A549 (cell line): Measurements from ENCODE around the gene SPAG17.

Experiments
- CTCF ChIP-seq: fragments of >200 bp; sonication (Bioruptor Twin); formaldehyde crosslinking; IDR thresholded peaks from 3 replicates; pipeline ENCODE4 v1.5.1; 2016
- MAX ChIP-seq: IDR thresholded peaks from 2 replicates; pipeline ENCODE4 v1.6.1; 2012
- MYC ChIP-seq: IDR thresholded peaks from 2 replicates; pipeline ENCODE4 v1.6.1; 2012; ENCODE audit warnings: mild to moderate bottlenecking, inconsistent platforms, low read length, improper control_type of control experiment, borderline replicate concordance
- POLR2A ChIP-seq: IDR thresholded peaks from 2 replicates; pipeline ENCODE4 v1.6.1; 2012; ENCODE audit warnings: mild to moderate bottlenecking, low read length
- RAD21 ChIP-seq, 2 experiments: fragments of >200 bp in 1 of 2; sonication (Bioruptor Twin) in 1 of 2; formaldehyde crosslinking in 1 of 2; IDR thresholded peaks in 1 of 2; conservative IDR thresholded peaks in 1 of 2; 2 replicates in 1 of 2; 3 replicates in 1 of 2; pipeline ENCODE4 v1.6.1; 2012 to 2018; ENCODE audit warnings: inconsistent platforms in 1 of 2
- SMC3 ChIP-seq: fragments of >200 bp; sonication (Bioruptor Twin); formaldehyde crosslinking; IDR thresholded peaks from 3 replicates; pipeline ENCODE4 v1.6.1; 2018; ENCODE audit warnings: inconsistent platforms

GRCh38 chr1:118204648-118205047 is 19.6 kb upstream of the SPAG17 start:
- no peak for TF ChIP-seq RAD21 (conservative IDR thresholded peaks at IDR 0.05 in 1 of 2, IDR thresholded peaks at IDR 0.05 in 1 of 2)
- TF ChIP-seq MAX = no peak
- no peak for TF ChIP-seq POLR2A
- TF ChIP-seq MYC = no peak
- no peak for TF ChIP-seq CTCF
- no peak for TF ChIP-seq SMC3
